ENCODE data around the gene ENTREP3. TPM values are rescaled to one million over a fixed set of nuclear protein-coding genes. Genes with fewer than 3 reads are reported as not detected.

ENTREP3 gene
- 22.9 TPM for total RNA-seq
- long read RNA-seq, partial matches to known transcripts = 17 of 20 reads
- long read RNA-seq, other reads (novel, unspliced or antisense) = 2 of 20 reads

GRCh38 chr1:155255243-155256007, at the start of gene ENTREP3:
Gene ENTREP3, minus strand, starts transcription at chr1:155255483. Its CDS starts 606 bp downstream, at chr1:155254877.
- no peaks in the 10 kb centered on the region for H3K27me3 ChIP-seq (ENCODE audit: low read depth)
- H3K36me3 ChIP-seq = peaks cover 37% of the 10 kb centered on the region
- peak within 1 kb of the TSS; percentile 96 for H3K27ac ChIP-seq
- H3K4me3 ChIP-seq = peak within 1 kb of the TSS; percentile 82
- ATAC-seq = peak; percentile 92 to 95
- H3K9me3 ChIP-seq = no peaks in the 10 kb centered on the region
- peak; percentile 92 for DNase-seq
- intact Hi-C loops (cut with DNase I) = no loop called here
- peak; percentile 11 for TF ChIP-seq CTCF (IDR thresholded peaks at IDR 0.05)
- H3K4me1 ChIP-seq = peaks cover 30% of the 10 kb centered on the region

GRCh38 chr1:155304558-155305063, 49.3 kb upstream of the ENTREP3 start:
- intact Hi-C loops (cut with DNase I) = no loop called here
- TF ChIP-seq CTCF (IDR thresholded peaks at IDR 0.05) = no peak
- no peak for ATAC-seq
- Histone ChIP-seq H3K4me1 (peaks cover 11% of the 10 kb centered on the region), H3K4me3 (no peak overlapping the region), H3K36me3 (no peaks in the 10 kb centered on the region), H3K27ac (no peak overlapping the region), H3K27me3 (ENCODE audit: low read depth) (no peaks in the 10 kb centered on the region), H3K9me3 (no peaks in the 10 kb centered on the region)
- DNase-seq = no peak

- H3K4me1 ChIP-seq = no peaks in the 10 kb centered on the region
- ATAC-seq (no peak), DNase-seq (no peak)
- no peak for TF ChIP-seq CTCF (IDR thresholded peaks at IDR 0.05)
- no peaks in the 10 kb centered on the region for H3K9me3 ChIP-seq
- no peaks in the 10 kb centered on the region for H3K36me3 ChIP-seq
- H3K27me3 ChIP-seq (ENCODE audit: low read depth) = peaks cover 7% of the 10 kb centered on the region
- no peak within 1 kb of the TSS for H3K27ac ChIP-seq
- intact Hi-C loops (cut with DNase I) = no loop called here
- H3K4me3 ChIP-seq = no peak within 1 kb of the TSS
These were observed 46.1 kb upstream of the ENTREP3 start, which contains the start of gene PKLR for GRCh38 chr1:155301342-155301841. Gene PKLR, minus strand, starts transcription at chr1:155301438. Its CDS starts 43 bp downstream, at chr1:155301395.

GRCh38 chr1:155300553-155301329, 45.5 kb upstream of the ENTREP3 start:
- H3K4me3 ChIP-seq = no peak overlapping the region
- H3K27me3 ChIP-seq (ENCODE audit: low read depth) = peaks cover 13% of the 10 kb centered on the region
- ATAC-seq = no peak
- no peak for TF ChIP-seq CTCF (IDR thresholded peaks at IDR 0.05)
- no peak for DNase-seq
- H3K36me3 ChIP-seq = no peaks in the 10 kb centered on the region
- no peak overlapping the region for H3K27ac ChIP-seq
- no peaks in the 10 kb centered on the region for H3K9me3 ChIP-seq
- intact Hi-C loops (cut with DNase I) = no loop called here
- no peaks in the 10 kb centered on the region for H3K4me1 ChIP-seq

- TF ChIP-seq CTCF (IDR thresholded peaks at IDR 0.05) = no peak
- intact Hi-C loops (cut with DNase I) = no loop called here
- Histone ChIP-seq H3K4me1 (peaks cover 6% of the 10 kb centered on the region), H3K27me3 (ENCODE audit: low read depth) (peaks cover 20% of the 10 kb centered on the region), H3K27ac (no peak overlapping the region), H3K9me3 (no peaks in the 10 kb centered on the region), H3K36me3 (no peaks in the 10 kb centered on the region), H3K4me3 (no peak overlapping the region)
- DNase-seq = no peak
- ATAC-seq = no peak
These were observed 44.7 kb upstream of the ENTREP3 start for GRCh38 chr1:155300024-155300423.
